ENCODE measurements around the gene JAZF1.
A peak's percentile ranks its signal among the peaks of the same experiment; 100 is the strongest.

The JAZF1 gene

DNA sequence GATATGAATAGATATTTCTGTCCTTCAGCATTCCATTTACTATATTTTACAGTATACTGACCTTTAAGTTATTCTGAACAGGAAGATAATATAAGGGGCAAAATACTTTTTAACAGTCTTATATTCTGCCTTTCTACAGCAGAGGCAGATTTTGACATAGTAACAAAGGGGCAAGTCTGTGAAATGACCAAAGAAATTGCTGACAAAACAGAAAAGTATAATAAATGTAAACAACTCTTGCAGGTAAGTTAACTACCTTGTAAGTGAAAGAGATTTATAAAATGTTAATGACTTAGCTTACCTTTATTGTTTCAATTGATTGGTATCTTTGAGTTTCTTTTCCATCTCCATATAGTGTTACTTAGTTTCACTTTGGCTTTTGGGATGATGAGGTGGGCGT is 384.6 kb downstream of the JAZF1 start:
- DNase-seq, result no peak

DNA sequence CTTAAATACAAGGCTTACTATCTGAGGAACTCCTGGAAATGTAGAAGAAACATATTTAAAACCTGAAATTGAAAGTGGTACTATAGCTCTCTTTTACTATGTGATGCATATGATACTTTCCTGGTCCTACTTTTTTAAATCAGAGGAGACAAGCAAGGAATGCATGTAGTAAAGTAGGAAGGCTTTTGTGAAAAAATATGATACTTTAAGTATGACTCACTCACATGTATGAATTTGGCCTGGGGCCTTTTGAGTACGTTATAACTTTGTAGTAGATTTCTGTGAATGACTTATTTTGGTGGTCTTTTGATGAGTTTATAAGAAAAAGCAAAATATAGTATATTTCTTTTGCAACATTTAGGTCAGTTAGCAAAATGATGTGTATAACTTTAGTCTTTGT is 386.8 kb downstream of the JAZF1 start:
- no peak for DNase-seq

DNA sequence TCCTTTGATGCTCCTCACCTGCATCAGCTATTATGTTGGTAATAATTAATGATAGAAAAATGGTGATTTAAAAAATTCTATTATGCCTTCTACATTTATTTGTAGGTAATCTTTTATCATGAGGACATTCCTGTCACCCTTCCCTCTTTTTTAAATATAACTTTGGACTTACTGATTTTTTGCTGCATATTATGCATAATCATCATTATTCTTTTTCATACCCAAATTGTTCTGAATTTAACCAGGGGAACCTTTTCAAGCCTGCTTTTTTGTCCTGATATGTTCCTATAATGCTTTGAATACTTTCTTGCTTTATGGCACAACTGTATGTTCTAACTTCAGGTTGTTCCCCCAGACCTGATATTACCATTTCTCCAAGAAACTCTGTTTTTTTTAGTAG is 392.2 kb downstream of the JAZF1 start:
- DNase-seq, result no peak

DNA sequence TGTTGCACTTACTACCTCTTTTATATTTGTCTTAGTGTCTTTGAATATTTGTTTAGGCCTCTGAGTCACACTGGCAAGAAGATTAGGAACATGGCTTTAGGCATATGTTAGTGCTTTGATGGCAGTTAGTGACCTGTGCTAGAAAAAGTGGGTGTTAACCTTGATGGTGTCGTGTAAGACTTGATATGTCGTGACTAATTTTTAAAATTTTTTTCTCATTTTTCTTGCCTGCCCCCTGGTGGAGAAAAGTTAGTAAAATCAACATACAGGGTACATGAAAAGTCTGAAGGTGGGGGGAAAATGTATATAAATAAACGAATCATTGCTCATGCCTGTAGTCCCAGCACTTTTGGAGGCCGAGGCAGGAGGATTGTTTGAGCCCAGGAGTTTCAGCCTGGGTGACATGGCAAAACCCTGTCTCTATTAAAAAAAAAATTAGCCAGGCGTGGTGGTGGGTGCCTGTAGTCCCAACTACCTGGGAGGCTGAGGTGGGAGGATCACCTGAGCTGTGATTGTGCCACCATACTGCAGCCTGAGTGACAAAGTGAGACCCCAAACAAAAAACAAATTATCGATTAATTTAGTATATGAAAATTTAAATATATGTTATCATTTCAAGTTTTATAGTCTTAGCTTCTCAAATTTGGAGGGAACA is 396.1 kb downstream of the JAZF1 start:
- DNase-seq, result peak; percentile 4

DNA sequence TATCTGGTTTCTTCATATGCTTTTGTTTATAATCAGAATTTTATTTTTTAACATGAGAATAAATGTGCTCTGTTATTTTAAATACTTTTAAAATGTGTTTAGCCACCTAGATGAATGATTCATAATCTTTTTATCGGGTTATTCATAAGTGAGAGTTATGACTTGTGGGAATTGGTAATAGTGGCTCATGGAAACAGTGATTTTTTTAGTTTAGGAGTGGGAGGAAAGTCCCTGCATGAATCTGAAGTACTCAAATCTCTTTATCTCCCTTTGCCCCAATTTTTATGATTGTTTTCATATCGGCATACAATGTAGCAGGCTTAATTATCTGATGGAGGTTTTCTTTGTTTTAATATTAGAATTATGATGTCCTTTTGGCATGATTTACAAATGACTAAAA is 397.7 kb downstream of the JAZF1 start:
- no peak for DNase-seq

DNA sequence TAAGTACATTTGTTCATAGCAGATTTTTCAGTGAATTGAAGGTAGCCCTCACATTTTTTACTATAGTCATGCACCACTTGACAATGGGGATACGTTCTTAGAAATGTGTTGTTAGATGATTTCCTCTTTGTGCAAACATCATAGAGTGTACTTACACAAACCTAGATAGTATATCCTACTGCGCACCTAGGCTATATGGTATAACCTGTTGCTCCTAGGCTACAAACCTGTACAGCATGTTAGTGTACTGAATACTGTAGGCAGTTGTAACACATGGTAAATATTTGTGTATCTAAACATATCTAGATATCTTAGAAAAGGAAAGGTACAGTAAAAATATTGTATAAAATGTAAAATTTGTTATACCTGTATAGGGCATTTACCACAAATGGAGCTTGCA is 399.4 kb downstream of the JAZF1 start:
- DNase-seq, result no peak
